Spleen (tissue), 7 donors: ENCODE results near the gene AREG.

ENCODE experiments used
- CTCF ChIP-seq, 11 experiments: fragments of 200-600 bp in 7 of 11; fragments of 450-650 bp in 4 of 11; sonication (generic) in 4 of 11; IDR thresholded peaks in 8 of 11; conservative IDR thresholded peaks in 3 of 11; 1 replicate in 7 of 11; 2 replicates in 4 of 11; pipeline versions ENCODE4 v1.4.0 to v1.8.0; 2016 to 2021; ENCODE audit warnings: antibody characterized with exemption in 11 of 11, inconsistent platforms in 4 of 11, mild to moderate bottlenecking in 1 of 11
- POLR2AphosphoS5 ChIP-seq, 3 donors: sonication (generic); formaldehyde crosslinking; IDR thresholded peaks; one replicate each; pipeline ENCODE4 v1.5.1; 2017; ENCODE audit warnings: antibody characterized with exemption in 3 of 3
- donor health status: DM: no; HTN: no; CAD: no; lungs with moderate emphysema.
- donor health status: DM: no; HTN: no; CAD: no.
- donor health status: DM: no; HTN: no; CAD: no.

- TF ChIP-seq CTCF (IDR thresholded peaks at IDR 0.05 in 8 of 11, conservative IDR thresholded peaks at IDR 0.05 in 3 of 11) (no peak), POLR2AphosphoS5 (IDR thresholded peaks at IDR 0.05) (no peak)
These were observed 13.7 kb upstream of the AREG start for GRCh38 chr4:74431113-74431826.
